ENCODE results near the gene NCKAP5.

DNA sequence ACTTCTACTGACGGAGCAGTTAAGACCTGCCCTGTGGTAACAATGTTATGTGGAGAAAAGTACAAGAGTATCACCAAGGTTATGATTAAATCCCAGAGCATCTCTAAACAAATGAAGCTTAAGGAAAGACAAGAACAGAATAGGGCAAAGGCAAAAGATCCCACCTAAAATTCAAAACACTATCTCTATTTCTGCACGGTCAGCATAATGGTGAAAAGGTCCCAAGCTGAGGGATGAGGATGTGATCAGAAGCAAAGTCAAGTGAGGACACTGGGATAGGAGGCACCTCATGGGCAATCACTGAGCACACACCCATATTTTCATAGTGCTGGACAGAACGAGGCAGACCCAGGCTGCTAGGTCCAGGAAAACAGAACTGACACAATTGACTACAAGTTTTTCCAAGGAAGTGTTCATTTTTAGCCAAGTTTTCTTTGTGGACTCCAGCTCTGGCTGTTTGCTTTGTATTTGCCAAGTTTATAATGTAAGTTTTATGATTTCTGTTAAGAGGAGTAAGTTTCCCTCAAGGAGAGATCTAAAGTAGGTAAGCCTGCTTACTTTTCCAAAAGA is 77.8 kb downstream of the NCKAP5 start:
- TF ChIP-seq EZH2 (conservative IDR thresholded peaks at IDR 0.05; ENCODE audit: low read depth, low read length), result no peak
- TF ChIP-seq EED (CRISPR knock-in tag; IDR thresholded peaks at IDR 0.05), result no peak
- no peak for TF ChIP-seq ZKSCAN1 (IDR thresholded peaks at IDR 0.05; ENCODE audit: low read length)
- no peak for TF ChIP-seq ZNF12 (CRISPR knock-in tag; IDR thresholded peaks at IDR 0.05)
- TF ChIP-seq, protein P1, sequence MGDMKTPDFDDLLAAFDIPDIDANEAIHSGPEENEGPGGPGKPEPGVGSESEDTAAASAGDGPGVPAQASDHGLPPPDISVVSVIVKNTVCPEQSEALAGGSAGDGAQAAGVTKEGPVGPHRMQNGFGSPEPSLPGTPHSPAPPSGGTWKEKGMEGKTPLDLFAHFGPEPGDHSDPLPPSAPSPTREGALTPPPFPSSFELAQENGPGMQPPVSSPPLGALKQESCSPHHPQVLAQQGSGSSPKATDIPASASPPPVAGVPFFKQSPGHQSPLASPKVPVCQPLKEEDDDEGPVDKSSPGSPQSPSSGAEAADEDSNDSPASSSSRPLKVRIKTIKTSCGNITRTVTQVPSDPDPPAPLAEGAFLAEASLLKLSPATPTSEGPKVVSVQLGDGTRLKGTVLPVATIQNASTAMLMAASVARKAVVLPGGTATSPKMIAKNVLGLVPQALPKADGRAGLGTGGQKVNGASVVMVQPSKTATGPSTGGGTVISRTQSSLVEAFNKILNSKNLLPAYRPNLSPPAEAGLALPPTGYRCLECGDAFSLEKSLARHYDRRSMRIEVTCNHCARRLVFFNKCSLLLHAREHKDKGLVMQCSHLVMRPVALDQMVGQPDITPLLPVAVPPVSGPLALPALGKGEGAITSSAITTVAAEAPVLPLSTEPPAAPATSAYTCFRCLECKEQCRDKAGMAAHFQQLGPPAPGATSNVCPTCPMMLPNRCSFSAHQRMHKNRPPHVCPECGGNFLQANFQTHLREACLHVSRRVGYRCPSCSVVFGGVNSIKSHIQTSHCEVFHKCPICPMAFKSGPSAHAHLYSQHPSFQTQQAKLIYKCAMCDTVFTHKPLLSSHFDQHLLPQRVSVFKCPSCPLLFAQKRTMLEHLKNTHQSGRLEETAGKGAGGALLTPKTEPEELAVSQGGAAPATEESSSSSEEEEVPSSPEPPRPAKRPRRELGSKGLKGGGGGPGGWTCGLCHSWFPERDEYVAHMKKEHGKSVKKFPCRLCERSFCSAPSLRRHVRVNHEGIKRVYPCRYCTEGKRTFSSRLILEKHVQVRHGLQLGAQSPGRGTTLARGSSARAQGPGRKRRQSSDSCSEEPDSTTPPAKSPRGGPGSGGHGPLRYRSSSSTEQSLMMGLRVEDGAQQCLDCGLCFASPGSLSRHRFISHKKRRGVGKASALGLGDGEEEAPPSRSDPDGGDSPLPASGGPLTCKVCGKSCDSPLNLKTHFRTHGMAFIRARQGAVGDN (CRISPR knock-in tag; IDR thresholded peaks at IDR 0.05), result no peak
- TF ChIP-seq, protein P2, sequence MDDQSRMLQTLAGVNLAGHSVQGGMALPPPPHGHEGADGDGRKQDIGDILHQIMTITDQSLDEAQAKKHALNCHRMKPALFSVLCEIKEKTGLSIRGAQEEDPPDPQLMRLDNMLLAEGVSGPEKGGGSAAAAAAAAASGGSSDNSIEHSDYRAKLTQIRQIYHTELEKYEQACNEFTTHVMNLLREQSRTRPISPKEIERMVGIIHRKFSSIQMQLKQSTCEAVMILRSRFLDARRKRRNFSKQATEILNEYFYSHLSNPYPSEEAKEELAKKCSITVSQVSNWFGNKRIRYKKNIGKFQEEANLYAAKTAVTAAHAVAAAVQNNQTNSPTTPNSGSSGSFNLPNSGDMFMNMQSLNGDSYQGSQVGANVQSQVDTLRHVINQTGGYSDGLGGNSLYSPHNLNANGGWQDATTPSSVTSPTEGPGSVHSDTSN (CRISPR knock-in tag; IDR thresholded peaks at IDR 0.05; ENCODE audit: borderline replicate concordance), result no peak
- TF ChIP-seq, protein P3, sequence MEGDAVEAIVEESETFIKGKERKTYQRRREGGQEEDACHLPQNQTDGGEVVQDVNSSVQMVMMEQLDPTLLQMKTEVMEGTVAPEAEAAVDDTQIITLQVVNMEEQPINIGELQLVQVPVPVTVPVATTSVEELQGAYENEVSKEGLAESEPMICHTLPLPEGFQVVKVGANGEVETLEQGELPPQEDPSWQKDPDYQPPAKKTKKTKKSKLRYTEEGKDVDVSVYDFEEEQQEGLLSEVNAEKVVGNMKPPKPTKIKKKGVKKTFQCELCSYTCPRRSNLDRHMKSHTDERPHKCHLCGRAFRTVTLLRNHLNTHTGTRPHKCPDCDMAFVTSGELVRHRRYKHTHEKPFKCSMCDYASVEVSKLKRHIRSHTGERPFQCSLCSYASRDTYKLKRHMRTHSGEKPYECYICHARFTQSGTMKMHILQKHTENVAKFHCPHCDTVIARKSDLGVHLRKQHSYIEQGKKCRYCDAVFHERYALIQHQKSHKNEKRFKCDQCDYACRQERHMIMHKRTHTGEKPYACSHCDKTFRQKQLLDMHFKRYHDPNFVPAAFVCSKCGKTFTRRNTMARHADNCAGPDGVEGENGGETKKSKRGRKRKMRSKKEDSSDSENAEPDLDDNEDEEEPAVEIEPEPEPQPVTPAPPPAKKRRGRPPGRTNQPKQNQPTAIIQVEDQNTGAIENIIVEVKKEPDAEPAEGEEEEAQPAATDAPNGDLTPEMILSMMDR (CRISPR knock-in tag; IDR thresholded peaks at IDR 0.05), result no peak

Data from HepG2 (cell line).